H1 (cell line): Measurements from ENCODE around the gene TCERG1L. TPM values are rescaled to one million over a fixed set of nuclear protein-coding genes. Genes with fewer than 3 reads are reported as not detected.
A peak's percentile ranks its signal among the peaks of the same experiment; 100 is the strongest.

ENCODE experiments used
- CTCF ChIA-PET: fragments of 300-600 bp; sonication (Branson Sonifier 250); formaldehyde crosslinking; loops from one replicate; lab custom pipeline; 2021; ENCODE audit not compliant: partially characterized antibody; lab: Charles Lee
- POLR2A ChIA-PET: fragments of 300-600 bp; sonication (Branson Sonifier 250); formaldehyde crosslinking; loops from one replicate; lab custom pipeline; 2021; ENCODE audit warnings: inconsistent platforms; ENCODE audit not compliant: partially characterized antibody; lab: Charles Lee
- DNase-seq, 2 experiments: peaks; one replicate each; pipeline versions ENCODE4 v3.0.0 to v3.0.0-alpha.2; 2010 to 2022; ENCODE audit warnings: low spot score in 2 of 2, low read depth in 1 of 2, mixed read lengths in 1 of 2
- FAIRE-seq: peaks from 2 replicates; lab custom pipeline; 2011; peaks lifted over from hg19 to GRCh38; lab: Jason Lieb, UNC
- H2AFZ ChIP-seq: 2 replicates; pipeline ENCODE4 v1.8.1; 2012; ENCODE audit warnings: low read length, inconsistent platforms
- H2AK5ac ChIP-seq: 2 replicates; pipeline ENCODE4 v1.6.1; 2013; ENCODE audit warnings: low read depth, low read length
- H2BK120ac ChIP-seq: replicated peaks from 2 replicates; pipeline ENCODE3; 2013; ENCODE audit warnings: low read depth, low read length, inconsistent platforms
- H2BK12ac ChIP-seq: 2 replicates; pipeline ENCODE4 v1.6.1; 2013; ENCODE audit warnings: low read depth, low read length
- H2BK15ac ChIP-seq: 2 replicates; pipeline ENCODE4 v1.6.1; 2013; ENCODE audit warnings: low read length
- H2BK20ac ChIP-seq: 2 replicates; pipeline ENCODE4 v1.6.1; 2013; ENCODE audit warnings: low read length
- H2BK5ac ChIP-seq: 2 replicates; pipeline ENCODE4 v1.6.1; 2013; ENCODE audit warnings: low read depth, low read length
- H3K14ac ChIP-seq: 2 replicates; pipeline ENCODE4 v1.6.1; 2013; ENCODE audit warnings: inconsistent platforms; ENCODE audit not compliant: insufficient read length
- H3K18ac ChIP-seq: 2 replicates; pipeline ENCODE4 v1.6.1; 2013; ENCODE audit warnings: low read length; ENCODE audit errors: extremely low read depth
- H3K23ac ChIP-seq: 2 replicates; pipeline ENCODE4 v1.6.1; 2013; ENCODE audit warnings: inconsistent platforms; ENCODE audit not compliant: insufficient read length
- H3K23me2 ChIP-seq: 2 replicates; pipeline ENCODE4 v1.6.1; 2013; ENCODE audit warnings: low read depth, low read length
- H3K27ac ChIP-seq: 2 replicates; pipeline ENCODE4 v1.6.1; 2011; ENCODE audit warnings: low read depth, low read length, inconsistent platforms
- H3K27me3 ChIP-seq, 4 experiments: replicated peaks in 1 of 4; 1 replicate in 1 of 4; 2 replicates in 3 of 4; pipeline versions ENCODE4 v1.6.1 to v1.8.1; 2011 to 2013; ENCODE audit warnings: low read length in 3 of 4, mild to moderate bottlenecking in 3 of 4, inconsistent platforms in 2 of 4, mixed read lengths in 2 of 4, moderate library complexity in 1 of 4; ENCODE audit not compliant: control insufficient read depth in 3 of 4, insufficient read depth in 3 of 4; ENCODE audit errors: extremely low read depth in 1 of 4
- H3K36me3 ChIP-seq, 4 experiments: 2 replicates each; pipeline versions ENCODE4 v1.6.1 to v1.8.1; 2011 to 2013; ENCODE audit warnings: mild to moderate bottlenecking in 4 of 4, low read length in 3 of 4, moderate library complexity in 2 of 4, control low read depth in 1 of 4, inconsistent platforms in 1 of 4; ENCODE audit not compliant: insufficient read depth in 4 of 4, control insufficient read depth in 2 of 4
- H3K4ac ChIP-seq: replicated peaks from 2 replicates; pipeline ENCODE3; 2013; ENCODE audit warnings: low read length, low read depth, mixed read lengths, inconsistent platforms; ENCODE audit not compliant: insufficient read length
- H3K4me1 ChIP-seq, 4 experiments: replicated peaks in 1 of 4; 1 replicate in 1 of 4; 2 replicates in 3 of 4; pipeline versions ENCODE4 v1.6.1 to v1.8.1; 2011 to 2013; ENCODE audit warnings: low read length in 3 of 4, inconsistent platforms in 2 of 4, mixed read lengths in 1 of 4; ENCODE audit not compliant: insufficient read depth in 4 of 4, control insufficient read depth in 3 of 4
- H3K4me2 ChIP-seq, 2 experiments: 2 replicates each; pipeline versions ENCODE4 v1.6.1 to v1.8.1; 2011 to 2013; ENCODE audit warnings: low read depth in 2 of 2, low read length in 2 of 2, control low read depth in 1 of 2, inconsistent platforms in 1 of 2, mild to moderate bottlenecking in 1 of 2; ENCODE audit not compliant: insufficient read depth in 1 of 2
- H3K4me3 ChIP-seq, 4 experiments: fragments of 200-600, 300-600 bp in 1 of 4; sonication (generic), shearing (Covaris generic), sonication (Bioruptor Twin) in 1 of 4; 2 replicates each; pipeline versions ENCODE4 v1.5.1 to v1.8.1; 2011 to 2016; ENCODE audit warnings: low read length in 4 of 4, low read depth in 3 of 4, control low read depth in 2 of 4, inconsistent platforms in 2 of 4, mild to moderate bottlenecking in 2 of 4, mixed read lengths in 1 of 4, moderate library complexity in 1 of 4; ENCODE audit not compliant: insufficient read depth in 2 of 4; ENCODE audit errors: extremely low read depth in 1 of 4
- H3K56ac ChIP-seq: replicated peaks from 2 replicates; pipeline ENCODE3; 2013; ENCODE audit warnings: low read depth, mild to moderate bottlenecking, mixed read lengths, low read length, inconsistent platforms; ENCODE audit not compliant: insufficient read length
- H3K79me1 ChIP-seq: 2 replicates; pipeline ENCODE4 v1.6.1; 2013; ENCODE audit warnings: low read depth, low read length, control low read depth
- H3K79me2 ChIP-seq, 2 experiments: 2 replicates each; pipeline versions ENCODE4 v1.6.1 to v1.8.1; 2012 to 2013; ENCODE audit warnings: low read length in 2 of 2, mild to moderate bottlenecking in 2 of 2, inconsistent platforms in 1 of 2; ENCODE audit not compliant: insufficient read depth in 2 of 2, control insufficient read depth in 1 of 2
- H3K9ac ChIP-seq, 4 experiments: replicated peaks in 1 of 4; 1 replicate in 1 of 4; 2 replicates in 3 of 4; pipeline versions ENCODE4 v1.6.1 to v1.8.1; 2011 to 2013; ENCODE audit warnings: low read depth in 3 of 4, low read length in 3 of 4, control low read depth in 2 of 4, mild to moderate bottlenecking in 2 of 4, moderate library complexity in 2 of 4, inconsistent platforms in 1 of 4; ENCODE audit errors: extremely low read depth in 1 of 4
- H3K9me3 ChIP-seq, 2 experiments: 2 replicates each; pipeline versions ENCODE4 v1.6.1 to v1.8.1; 2012 to 2013; ENCODE audit warnings: mild to moderate bottlenecking in 2 of 2, moderate library complexity in 2 of 2, control low read depth in 1 of 2, inconsistent platforms in 1 of 2, low read depth in 1 of 2, low read length in 1 of 2, mixed read lengths in 1 of 2; ENCODE audit not compliant: insufficient read depth in 2 of 2
- H4K20me1 ChIP-seq, 2 experiments: replicated peaks in 1 of 2; 2 replicates each; pipeline versions ENCODE3 to v1.8.1; 2011 to 2013; ENCODE audit warnings: inconsistent platforms in 2 of 2, low read length in 2 of 2, mild to moderate bottlenecking in 1 of 2; ENCODE audit not compliant: insufficient read depth in 2 of 2, control insufficient read depth in 1 of 2
- H4K5ac ChIP-seq: 2 replicates; pipeline ENCODE4 v1.6.1; 2013; ENCODE audit warnings: low read length, low read depth, mixed read lengths, inconsistent platforms; ENCODE audit not compliant: insufficient read length
- H4K8ac ChIP-seq: 2 replicates; pipeline ENCODE4 v1.8.0; 2013; ENCODE audit warnings: mild to moderate bottlenecking, moderate library complexity, low read length, inconsistent platforms; ENCODE audit not compliant: insufficient read depth; ENCODE audit errors: extremely low read depth
- H4K91ac ChIP-seq: replicated peaks from 2 replicates; pipeline ENCODE3; 2013; ENCODE audit warnings: low read length, mixed read lengths, inconsistent platforms; ENCODE audit not compliant: insufficient read length
- CREB1 ChIP-seq: IDR thresholded peaks from 2 replicates; pipeline ENCODE4 v1.6.1; 2012; ENCODE audit warnings: inconsistent platforms
- EGR1 ChIP-seq: IDR thresholded peaks from 2 replicates; pipeline ENCODE4 v1.6.1; 2011; ENCODE audit warnings: low read depth, low read length, borderline replicate concordance
- MAFK ChIP-seq: IDR thresholded peaks from 2 replicates; pipeline ENCODE4 v1.6.1; 2012; ENCODE audit warnings: low read depth, mild to moderate bottlenecking, improper control_type of control experiment, low read length
- POLR2AphosphoS5 ChIP-seq: IDR thresholded peaks from 2 replicates; pipeline ENCODE4 v1.6.1; 2011; ENCODE audit warnings: low read depth, low read length
- SIN3A ChIP-seq, 2 experiments: IDR thresholded peaks in 1 of 2; conservative IDR thresholded peaks in 1 of 2; 2 replicates each; pipeline ENCODE4 v1.6.1; 2011 to 2012; ENCODE audit warnings: low read length in 2 of 2, improper control_type of control experiment in 1 of 2, low read depth in 1 of 2, mild to moderate bottlenecking in 1 of 2
- WGBS, 2 experiments: shearing (Covaris generic) in 1 of 2; methylation state at CpG; one replicate each; pipeline versions ENCODE4 v1.1.6 to v1.1.7; 2013 to 2015; ENCODE audit warnings: low lambda C conversion rate in 2 of 2, mixed read lengths in 2 of 2, inconsistent platforms in 1 of 2, low coverage in 1 of 2, missing lambda C conversion rate in 1 of 2; ENCODE audit not compliant: insufficient replicate concordance in 2 of 2, insufficient coverage in 1 of 2, insufficient read length in 1 of 2; ENCODE audit errors: extremely low coverage in 1 of 2, missing lambda C conversion rate in 1 of 2; 5-methylcytosine and 5-hydroxymethylcytosine counted together
- polyA plus RNA-seq, 7 experiments: library from polyadenylated mRNA; depleted of rRNA in 3 of 7; stranded (reverse) in 5 of 7; unstranded in 2 of 7; fragments of >200 nt in 5 of 7; fragments of 200-250 nt in 2 of 7; gene quantifications; 1 replicate in 5 of 7; 2 replicates in 1 of 7; 4 replicates in 1 of 7; pipeline versions ENCODE4 v1.2.1 to v1.2.3, GENCODE V29; 2011 to 2013; ENCODE audit warnings: missing spikeins in 2 of 7, mixed read lengths in 2 of 7
- total RNA-seq: library from RNA; stranded (reverse); fragmentation: NEBNext Ultra II Directional; extraction: Animal tissue kit (Norgen Biotek cat#: 25700); gene quantifications from 2 replicates; pipeline ENCODE4 v1.2.1, GENCODE V29; 2021
- TF ChIP-seq, protein P1 (sequence below): IDR thresholded peaks from 2 replicates; pipeline ENCODE4 v1.6.1; 2012; ENCODE audit warnings: inconsistent platforms

The TCERG1L gene
- total and polyA plus RNA-seq, 2 of the 8 experiments (the other 6 are each of a cell fraction or from before 2014, with no cell fraction given) = 3.9 to 6.9 TPM

DNA sequence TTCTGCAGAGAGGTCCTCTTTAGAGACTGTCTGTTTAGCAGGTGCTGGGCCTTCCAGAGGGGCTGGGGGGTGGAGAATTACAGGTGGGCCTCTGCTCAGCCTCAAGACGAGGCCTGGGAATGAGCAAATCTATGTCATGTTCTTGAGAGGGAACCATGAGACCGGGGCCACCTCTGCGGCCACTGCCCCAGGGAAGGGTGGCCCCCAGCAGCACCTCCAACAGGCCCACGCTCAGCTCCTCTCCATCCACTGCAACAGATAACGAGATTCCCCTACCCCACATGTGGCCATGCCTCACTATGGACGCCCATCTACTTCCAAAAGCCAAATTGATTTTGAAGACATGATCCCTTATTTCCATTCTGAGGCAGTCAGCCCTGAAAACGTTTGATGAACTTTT lies 176.9 kb downstream of the TCERG1L start:
- Histone ChIP-seq H3K36me3 (peaks cover 0 to 2% (median 0%) of the 10 kb centered on the region in 4 experiments; a peak in 1 of 8 replicates), H3K9me3 (no peaks in the 10 kb centered on the region), H3K23me2 (no peaks in the 10 kb centered on the region; the same call in 1 of the 2 replicates), H3K18ac (no peak overlapping the region), H3K4ac (no peak overlapping the region), H3K79me2 (no peaks in the 10 kb centered on the region), H2BK5ac (no peak overlapping the region), H3K79me1 (no peaks in the 10 kb centered on the region), H2AFZ (no peak overlapping the region), H3K4me2 (no peak overlapping the region), H3K4me3 (no peak overlapping the region), H4K20me1 (no peaks in the 10 kb centered on the region), H3K27ac (no peak overlapping the region), H3K14ac (no peak overlapping the region), H3K27me3 (no peaks in the 10 kb centered on the region), H2BK20ac (no peak overlapping the region), H3K56ac (no peak overlapping the region), H2BK12ac (no peak overlapping the region), H4K8ac (0 out of 2 replicates have a peak overlapping the region, but pooled peaks have one; percentile 38), H2AK5ac (no peak overlapping the region), H4K91ac (no peak overlapping the region), H2BK120ac (no peak overlapping the region), H3K4me1 (peaks cover 0 to 8% (median 1%) of the 10 kb centered on the region in 4 experiments; a peak in 3 of 7 replicates), H2BK15ac (no peak overlapping the region), H4K5ac (no peak overlapping the region), H3K9ac (no peak overlapping the region), H3K23ac (no peak overlapping the region)
- ChIA-PET POLR2A (no interaction called here), CTCF (interaction anchor here (1.2 to 1.4 kb wide), 3 partner anchors 34 to 50 kb away, joined by 3 to 4 read pairs (median 4); no protein-coding TSS in a partner anchor)
- 97% methylated on average over 7 of the region's 7 CpGs; no CpG with 5 or more reads in 1 of the 2 experiments for WGBS, 2 experiments
- FAIRE-seq (no peak), DNase-seq (no peak)
- TF ChIP-seq POLR2AphosphoS5 = no peak
- no peak for TF ChIP-seq CREB1
- no peak for TF ChIP-seq EGR1
- TF ChIP-seq, protein P1, sequence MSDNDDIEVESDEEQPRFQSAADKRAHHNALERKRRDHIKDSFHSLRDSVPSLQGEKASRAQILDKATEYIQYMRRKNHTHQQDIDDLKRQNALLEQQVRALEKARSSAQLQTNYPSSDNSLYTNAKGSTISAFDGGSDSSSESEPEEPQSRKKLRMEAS = no peak
- no peak for TF ChIP-seq SIN3A (conservative IDR thresholded peaks at IDR 0.05 in 1 of 2, IDR thresholded peaks at IDR 0.05 in 1 of 2; ENCODE audit: low read depth in 1 of 2, low read length in 2 of 2)
- no peak for TF ChIP-seq MAFK
